Ovary (tissue), 3 donors: ENCODE results near the gene TST.

Experiments
- CTCF ChIP-seq, 3 donors: fragments of 450-650 bp in 2 of 3; fragments of 200-600 bp in 1 of 3; IDR thresholded peaks; one replicate each; pipeline versions ENCODE4 v1.5.1 to v1.8.0; 2016 to 2022; ENCODE audit warnings: antibody characterized with exemption in 3 of 3, mild to moderate bottlenecking in 1 of 3
- EP300 ChIP-seq: sonication (generic); formaldehyde crosslinking; IDR thresholded peaks from one replicate; pipeline ENCODE4 v1.6.1; 2017; ENCODE audit warnings: antibody characterized with exemption
- donor health status: DM: no; HTN: no; CAD: no.

- no peak for TF ChIP-seq CTCF (IDR thresholded peaks at IDR 0.05)
- no peak for TF ChIP-seq EP300
Measured at GRCh38 chr22:37025500-37026070, 6.3 kb upstream of the TST start.
